Hepatocyte (in vitro differentiated cells): ENCODE data around the gene TNS2. TPM values are rescaled to one million over a fixed set of nuclear protein-coding genes. Genes with fewer than 3 reads are reported as not detected.

Experiments used
- DNase-seq: peaks from one replicate; pipeline ENCODE4 v3.0.0-alpha.2; 2016; ENCODE audit warnings: low spot score
- H2AFZ ChIP-seq: fragments of 200-600 bp; sonication (generic); 2 replicates; pipeline ENCODE4 v1.6.0; 2016; ENCODE audit warnings: antibody characterized with exemption, mild to moderate bottlenecking
- H3K27ac ChIP-seq: fragments of 200-600 bp; sonication (generic); 2 replicates; pipeline ENCODE4 v1.5.1; 2016; ENCODE audit warnings: mild to moderate bottlenecking
- H3K27me3 ChIP-seq: fragments of 200-600 bp; sonication (generic); 2 replicates; pipeline ENCODE4 v1.6.1; 2016
- H3K36me3 ChIP-seq: fragments of 200-600 bp; sonication (generic); replicated peaks from 2 replicates; pipeline ENCODE4 v1.5.1; 2016; ENCODE audit warnings: low read depth; ENCODE audit not compliant: insufficient read depth
- H3K4me1 ChIP-seq: fragments of 200-600 bp; sonication (generic); 2 replicates; pipeline ENCODE4 v1.5.1; 2016; ENCODE audit warnings: mild to moderate bottlenecking, moderate library complexity; ENCODE audit not compliant: insufficient read depth
- H3K4me2 ChIP-seq: fragments of 200-600 bp; sonication (generic); 2 replicates; pipeline ENCODE4 v1.6.0; 2016
- H3K4me3 ChIP-seq: fragments of 200-600 bp; sonication (generic); 2 replicates; pipeline ENCODE4 v1.5.1; 2016; ENCODE audit warnings: mild to moderate bottlenecking
- H3K79me2 ChIP-seq: fragments of 200-600 bp; sonication (generic); 2 replicates; pipeline ENCODE4 v1.6.0; 2017; ENCODE audit warnings: mild to moderate bottlenecking
- H3K9me2 ChIP-seq: fragments of 200-600 bp; sonication (generic); replicated peaks from 2 replicates; pipeline ENCODE4 v1.6.0; 2017; ENCODE audit warnings: mild to moderate bottlenecking; ENCODE audit not compliant: insufficient read depth
- H3K9me3 ChIP-seq: fragments of 200-600 bp; sonication (generic); 2 replicates; pipeline ENCODE4 v1.5.1; 2016; ENCODE audit warnings: low read depth, mild to moderate bottlenecking
- H4K20me1 ChIP-seq: fragments of 200-600 bp; sonication (generic); 2 replicates; pipeline ENCODE4 v1.6.0; 2016; ENCODE audit warnings: mild to moderate bottlenecking; ENCODE audit not compliant: insufficient read depth, poor library complexity, severe bottlenecking
- EZH2 ChIP-seq: fragments of 200-600 bp; sonication (generic); IDR thresholded peaks from 2 replicates; pipeline ENCODE4 v1.6.1; 2016; ENCODE audit warnings: antibody characterized with exemption, mild to moderate bottlenecking, borderline replicate concordance
- EZH2phosphoT487 ChIP-seq: fragments of 200-600 bp; sonication (generic); IDR thresholded peaks from one replicate; pipeline ENCODE4 v1.6.1; 2018; ENCODE audit warnings: antibody characterized with exemption, mild to moderate bottlenecking, low read depth, moderate library complexity; ENCODE audit not compliant: unreplicated experiment, severe bottlenecking
- WGBS: methylation state at CpG from one replicate; pipeline ENCODE4 v1.1.6; 2016; ENCODE audit warnings: low lambda C conversion rate; ENCODE audit errors: missing lambda C conversion rate; 5-methylcytosine and 5-hydroxymethylcytosine counted together
- polyA plus RNA-seq: library from polyadenylated mRNA; unstranded; fragments of >200 nt; fragmentation: Nextera tagmentation; extraction: Ambion mirVana; gene quantifications from 2 replicates; pipeline ENCODE4 v1.2.1, GENCODE V29; 2016
- total RNA-seq: library from RNA; depleted of rRNA; stranded (reverse); fragments of >200 nt; gene quantifications from 2 replicates; pipeline ENCODE4 v1.2.3, GENCODE V29; 2014
- TF ChIP-seq, protein P1 (sequence below): fragments of 200-600 bp; sonication (generic); IDR thresholded peaks from 2 replicates; pipeline ENCODE4 v1.5.1; 2016; ENCODE audit warnings: antibody characterized with exemption, mild to moderate bottlenecking; ENCODE audit not compliant: poor library complexity

Gene TNS2
- total and polyA plus RNA-seq, 2 experiments from 2014 or later = 15.9 to 32.2 TPM

GRCh38 chr12:53097564-53098353 is 47.9 kb downstream of the TNS2 start, which contains the start of gene IGFBP6:
Gene IGFBP6 (plus strand): TSS chr12:53097667. CDS start chr12:53097718, 51 bp downstream.
- DNase-seq = peak; percentile 82
- Histone ChIP-seq H3K27ac (peak within 1 kb of the TSS; percentile 88), H3K9me2 (no peaks in the 10 kb centered on the region), H3K36me3 (no peaks in the 10 kb centered on the region), H3K9me3 (no peaks in the 10 kb centered on the region), H2AFZ (peak within 1 kb of the TSS; percentile 91), H3K4me2 (peak within 1 kb of the TSS; percentile 99), H3K79me2 (no peaks in the 10 kb centered on the region), H3K4me3 (peak within 1 kb of the TSS; percentile 70), H3K4me1 (peaks cover 30% of the 10 kb centered on the region), H3K27me3 (no peaks in the 10 kb centered on the region), H4K20me1 (no peaks in the 10 kb centered on the region)
- under 1% methylated on average over 27 of the region's 51 CpGs for WGBS
- TF ChIP-seq, protein P1, sequence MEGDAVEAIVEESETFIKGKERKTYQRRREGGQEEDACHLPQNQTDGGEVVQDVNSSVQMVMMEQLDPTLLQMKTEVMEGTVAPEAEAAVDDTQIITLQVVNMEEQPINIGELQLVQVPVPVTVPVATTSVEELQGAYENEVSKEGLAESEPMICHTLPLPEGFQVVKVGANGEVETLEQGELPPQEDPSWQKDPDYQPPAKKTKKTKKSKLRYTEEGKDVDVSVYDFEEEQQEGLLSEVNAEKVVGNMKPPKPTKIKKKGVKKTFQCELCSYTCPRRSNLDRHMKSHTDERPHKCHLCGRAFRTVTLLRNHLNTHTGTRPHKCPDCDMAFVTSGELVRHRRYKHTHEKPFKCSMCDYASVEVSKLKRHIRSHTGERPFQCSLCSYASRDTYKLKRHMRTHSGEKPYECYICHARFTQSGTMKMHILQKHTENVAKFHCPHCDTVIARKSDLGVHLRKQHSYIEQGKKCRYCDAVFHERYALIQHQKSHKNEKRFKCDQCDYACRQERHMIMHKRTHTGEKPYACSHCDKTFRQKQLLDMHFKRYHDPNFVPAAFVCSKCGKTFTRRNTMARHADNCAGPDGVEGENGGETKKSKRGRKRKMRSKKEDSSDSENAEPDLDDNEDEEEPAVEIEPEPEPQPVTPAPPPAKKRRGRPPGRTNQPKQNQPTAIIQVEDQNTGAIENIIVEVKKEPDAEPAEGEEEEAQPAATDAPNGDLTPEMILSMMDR = no peak
- TF ChIP-seq EZH2 (no peak), EZH2phosphoT487 (no peak)

GRCh38 chr12:53098354-53098981 is 48.6 kb downstream of the TNS2 start:
- H3K36me3 ChIP-seq = no peaks in the 10 kb centered on the region
- peak overlapping the region; percentile 99 for H3K4me2 ChIP-seq
- TF ChIP-seq, protein P1 = no peak
- TF ChIP-seq EZH2phosphoT487 = no peak
- no peak for TF ChIP-seq EZH2
- H3K27me3 ChIP-seq = no peaks in the 10 kb centered on the region
- DNase-seq = no peak
- no peaks in the 10 kb centered on the region for H3K9me3 ChIP-seq
- no peaks in the 10 kb centered on the region for H3K79me2 ChIP-seq
- no peaks in the 10 kb centered on the region for H3K9me2 ChIP-seq
- H4K20me1 ChIP-seq = no peaks in the 10 kb centered on the region
- peak overlapping the region; percentile 88 for H3K27ac ChIP-seq
- WGBS = 36% methylated on average over 13 of the region's 13 CpGs
- H3K4me3 ChIP-seq = peak overlapping the region; percentile 70
- H3K4me1 ChIP-seq = peaks cover 31% of the 10 kb centered on the region
- peak overlapping the region; percentile 91 for H2AFZ ChIP-seq

- Histone ChIP-seq H3K4me2 (peak overlapping the region; percentile 99), H3K27ac (peak overlapping the region; percentile 88), H3K27me3 (no peaks in the 10 kb centered on the region), H3K79me2 (no peaks in the 10 kb centered on the region), H3K4me3 (no peak overlapping the region), H3K9me3 (no peaks in the 10 kb centered on the region), H3K4me1 (peaks cover 37% of the 10 kb centered on the region), H3K9me2 (no peaks in the 10 kb centered on the region), H3K36me3 (no peaks in the 10 kb centered on the region), H4K20me1 (no peaks in the 10 kb centered on the region), H2AFZ (no peak overlapping the region)
- TF ChIP-seq EZH2 = no peak
- no peak for TF ChIP-seq EZH2phosphoT487
- TF ChIP-seq, protein P1 = peak; percentile 99
- DNase-seq = peak; percentile 92
- 15% methylated on average over 6 of the region's 6 CpGs for WGBS
Measured at GRCh38 chr12:53099071-53099882, 49.4 kb downstream of the TNS2 start.
